Measurements from ENCODE around the gene MIA3. TPM values are rescaled to one million over a fixed set of nuclear protein-coding genes. Genes with fewer than 3 reads are reported as not detected.
"Not testable (repeated sequence)": the region's sequence is repeated elsewhere in the genome, so short reads cannot be mapped to it uniquely, and the experiment has no call there.

MIA3 gene
- total RNA-seq, 1 experiment from 2014 or later, result 25.5 TPM

GRCh38 chr1:222652676-222653075 is 34.8 kb downstream of the MIA3 start:
- in situ Hi-C loops (cut with HindIII; ENCODE audit: low pct_unique_long_range_greater_than_20kb, low sequenced_read_pairs), result no loop called here
- DNase-seq (ENCODE audit: low read depth), result no peak

- no peak for DNase-seq (ENCODE audit: low read depth)
- in situ Hi-C loops (cut with HindIII; ENCODE audit: low pct_unique_long_range_greater_than_20kb, low sequenced_read_pairs), result no loop called here
These were observed 35.4 kb downstream of the MIA3 start for GRCh38 chr1:222653178-222653827.

GRCh38 chr1:222654849-222655248 is 37.0 kb downstream of the MIA3 start:
- in situ Hi-C loops (cut with HindIII; ENCODE audit: low pct_unique_long_range_greater_than_20kb, low sequenced_read_pairs), result no loop called here
- DNase-seq (ENCODE audit: low read depth), result no peak

- no peak for DNase-seq (ENCODE audit: low read depth)
- in situ Hi-C loops (cut with HindIII; ENCODE audit: low pct_unique_long_range_greater_than_20kb, low sequenced_read_pairs), result no loop called here
These were observed 38.7 kb downstream of the MIA3 start for GRCh38 chr1:222656391-222657155.

GRCh38 chr1:222657899-222658298 is 40.0 kb downstream of the MIA3 start:
- in situ Hi-C loops (cut with HindIII; ENCODE audit: low pct_unique_long_range_greater_than_20kb, low sequenced_read_pairs), result no loop called here
- DNase-seq (ENCODE audit: low read depth), result no peak

GRCh38 chr1:222663431-222663934 is 45.6 kb downstream of the MIA3 start:
- in situ Hi-C loops (cut with HindIII; ENCODE audit: low pct_unique_long_range_greater_than_20kb, low sequenced_read_pairs), result no loop called here
- DNase-seq (ENCODE audit: low read depth), result no peak

GRCh38 chr1:222665964-222666363 is 48.1 kb downstream of the MIA3 start:
- in situ Hi-C loops (cut with HindIII; ENCODE audit: low pct_unique_long_range_greater_than_20kb, low sequenced_read_pairs), result no loop called here
- DNase-seq (ENCODE audit: low read depth), result no peak

- in situ Hi-C loops (cut with HindIII; ENCODE audit: low pct_unique_long_range_greater_than_20kb, low sequenced_read_pairs); DNase-seq (ENCODE audit: low read depth): not testable (repeated sequence)
These were observed 50.3 kb downstream of the MIA3 start for GRCh38 chr1:222668184-222668583.

- DNase-seq (ENCODE audit: low read depth); in situ Hi-C loops (cut with HindIII; ENCODE audit: low pct_unique_long_range_greater_than_20kb, low sequenced_read_pairs): not testable (repeated sequence)
These were observed 51.2 kb downstream of the MIA3 start for GRCh38 chr1:222669107-222669506.

GRCh38 chr1:222670110-222670509 is 52.2 kb downstream of the MIA3 start:
- in situ Hi-C loops (cut with HindIII; ENCODE audit: low pct_unique_long_range_greater_than_20kb, low sequenced_read_pairs), result no loop called here
- no peak for DNase-seq (ENCODE audit: low read depth)

- no peak for DNase-seq (ENCODE audit: low read depth)
- in situ Hi-C loops (cut with HindIII; ENCODE audit: low pct_unique_long_range_greater_than_20kb, low sequenced_read_pairs), result no loop called here
These were observed 62.2 kb downstream of the MIA3 start for GRCh38 chr1:222680080-222680479.

- in situ Hi-C loops (cut with HindIII; ENCODE audit: low pct_unique_long_range_greater_than_20kb, low sequenced_read_pairs), result no loop called here
- DNase-seq (ENCODE audit: low read depth), result no peak
These were observed 73.1 kb downstream of the MIA3 start for GRCh38 chr1:222691016-222691415.

- DNase-seq (ENCODE audit: low read depth), result no peak
- in situ Hi-C loops (cut with HindIII; ENCODE audit: low pct_unique_long_range_greater_than_20kb, low sequenced_read_pairs), result no loop called here
These were observed 77.0 kb downstream of the MIA3 start for GRCh38 chr1:222694927-222695326.

- no peak for DNase-seq (ENCODE audit: low read depth)
These were observed 78.8 kb downstream of the MIA3 start for GRCh38 chr1:222696741-222697140.

GRCh38 chr1:222697203-222697602 is 79.3 kb downstream of the MIA3 start:
- DNase-seq (ENCODE audit: low read depth), result no peak
- in situ Hi-C loops (cut with HindIII; ENCODE audit: low pct_unique_long_range_greater_than_20kb, low sequenced_read_pairs), result no loop called here

More at GRCh38 chr1:222696741-222697140, 78.8 kb downstream of the MIA3 start:
- in situ Hi-C loops (cut with HindIII; ENCODE audit: low pct_unique_long_range_greater_than_20kb, low sequenced_read_pairs), result no loop called here

- in situ Hi-C loops (cut with HindIII; ENCODE audit: low pct_unique_long_range_greater_than_20kb, low sequenced_read_pairs), result no loop called here
- DNase-seq (ENCODE audit: low read depth), result no peak
These were observed 79.9 kb downstream of the MIA3 start for GRCh38 chr1:222697826-222698225.

- in situ Hi-C loops (cut with HindIII; ENCODE audit: low pct_unique_long_range_greater_than_20kb, low sequenced_read_pairs), result no loop called here
- DNase-seq (ENCODE audit: low read depth), result no peak
These were observed 84.3 kb downstream of the MIA3 start for GRCh38 chr1:222702210-222702609.

GRCh38 chr1:222704260-222704659 is 86.4 kb downstream of the MIA3 start:
- no peak for DNase-seq (ENCODE audit: low read depth)
- in situ Hi-C loops (cut with HindIII; ENCODE audit: low pct_unique_long_range_greater_than_20kb, low sequenced_read_pairs), result no loop called here

- DNase-seq (ENCODE audit: low read depth), result no peak
- in situ Hi-C loops (cut with HindIII; ENCODE audit: low pct_unique_long_range_greater_than_20kb, low sequenced_read_pairs), result no loop called here
These were observed 88.9 kb downstream of the MIA3 start for GRCh38 chr1:222706815-222707214.

All from Caki2 (cell line).